ENCODE measurements around the gene GLDN. TPM values are rescaled to one million over a fixed set of nuclear protein-coding genes. Genes with fewer than 3 reads are reported as not detected.

GLDN gene
- total RNA-seq, 1 experiment from 2014 or later = 0.77 TPM

DNA sequence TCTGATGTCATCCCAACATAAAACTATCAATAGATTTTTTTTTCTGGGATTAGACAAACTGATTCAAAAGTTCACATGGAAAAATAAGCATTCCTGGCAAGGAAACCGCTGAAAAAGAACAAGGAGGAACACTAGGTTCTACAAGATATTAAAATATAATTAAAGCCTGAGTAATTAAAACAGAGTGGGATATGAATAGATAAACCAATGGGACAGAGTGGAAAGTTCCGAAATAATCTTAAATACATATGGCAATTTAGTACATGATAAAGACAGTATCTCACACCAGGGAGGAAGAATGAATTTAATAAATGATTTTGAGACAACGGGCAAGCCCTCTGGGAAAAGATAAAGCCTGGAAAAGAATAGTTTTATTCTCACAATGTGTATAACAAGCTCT is 4.7 kb downstream of the GLDN start (continued):
- TF ChIP-seq TEAD1 (CRISPR knock-in tag; IDR thresholded peaks at IDR 0.05) = no peak
- TF ChIP-seq, protein P1, sequence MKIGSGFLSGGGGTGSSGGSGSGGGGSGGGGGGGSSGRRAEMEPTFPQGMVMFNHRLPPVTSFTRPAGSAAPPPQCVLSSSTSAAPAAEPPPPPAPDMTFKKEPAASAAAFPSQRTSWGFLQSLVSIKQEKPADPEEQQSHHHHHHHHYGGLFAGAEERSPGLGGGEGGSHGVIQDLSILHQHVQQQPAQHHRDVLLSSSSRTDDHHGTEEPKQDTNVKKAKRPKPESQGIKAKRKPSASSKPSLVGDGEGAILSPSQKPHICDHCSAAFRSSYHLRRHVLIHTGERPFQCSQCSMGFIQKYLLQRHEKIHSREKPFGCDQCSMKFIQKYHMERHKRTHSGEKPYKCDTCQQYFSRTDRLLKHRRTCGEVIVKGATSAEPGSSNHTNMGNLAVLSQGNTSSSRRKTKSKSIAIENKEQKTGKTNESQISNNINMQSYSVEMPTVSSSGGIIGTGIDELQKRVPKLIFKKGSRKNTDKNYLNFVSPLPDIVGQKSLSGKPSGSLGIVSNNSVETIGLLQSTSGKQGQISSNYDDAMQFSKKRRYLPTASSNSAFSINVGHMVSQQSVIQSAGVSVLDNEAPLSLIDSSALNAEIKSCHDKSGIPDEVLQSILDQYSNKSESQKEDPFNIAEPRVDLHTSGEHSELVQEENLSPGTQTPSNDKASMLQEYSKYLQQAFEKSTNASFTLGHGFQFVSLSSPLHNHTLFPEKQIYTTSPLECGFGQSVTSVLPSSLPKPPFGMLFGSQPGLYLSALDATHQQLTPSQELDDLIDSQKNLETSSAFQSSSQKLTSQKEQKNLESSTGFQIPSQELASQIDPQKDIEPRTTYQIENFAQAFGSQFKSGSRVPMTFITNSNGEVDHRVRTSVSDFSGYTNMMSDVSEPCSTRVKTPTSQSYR (CRISPR knock-in tag; IDR thresholded peaks at IDR 0.05) = no peak

DNA sequence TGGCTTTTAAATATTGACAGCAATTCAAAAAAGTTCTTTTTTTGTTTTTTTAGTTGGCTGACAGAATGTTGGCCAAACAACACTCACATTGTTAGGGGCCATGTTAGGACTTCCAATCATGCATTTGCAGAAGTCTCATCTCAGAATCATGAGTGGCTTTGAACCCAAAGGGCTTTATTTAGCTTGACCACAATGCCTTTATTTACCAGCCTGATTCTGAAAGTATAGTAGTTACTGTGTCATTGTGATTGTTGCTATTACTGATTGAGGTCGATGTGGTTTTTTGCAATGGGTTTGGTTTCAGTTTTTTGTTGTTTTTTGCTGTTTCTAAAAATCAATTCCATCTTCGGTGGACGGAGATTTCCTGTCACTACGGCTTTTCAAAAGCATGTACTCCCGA is 7.2 kb downstream of the GLDN start:
- Mint-ChIP-seq H3K27me3 (ENCODE audit: low read depth) (peaks cover 15% of the 10 kb centered on the region), H3K4me1 (0 out of 2 replicates have a peak, but pooled peaks cover 2% of the 10 kb centered on the region), H3K36me3 (no peaks in the 10 kb centered on the region), H3K27ac (no peak overlapping the region), H3K4me3 (no peak overlapping the region), H3K9me3 (no peaks in the 10 kb centered on the region)
- DNase-seq (ENCODE audit: low spot score) (no peak), ATAC-seq (no peak)
- no peak for TF ChIP-seq CTCF (IDR thresholded peaks at IDR 0.05)
- no peak for TF ChIP-seq KAT7 (CRISPR knock-in tag; IDR thresholded peaks at IDR 0.05; ENCODE audit: borderline replicate concordance)
- no peak for TF ChIP-seq ZMAT4 (CRISPR knock-in tag; IDR thresholded peaks at IDR 0.05)
- no peak for TF ChIP-seq ELF4 (CRISPR knock-in tag; IDR thresholded peaks at IDR 0.05; ENCODE audit: low read depth)
- TF ChIP-seq MYBL2 (CRISPR knock-in tag; IDR thresholded peaks at IDR 0.05) = no peak
- TF ChIP-seq ZNF121 (CRISPR knock-in tag; IDR thresholded peaks at IDR 0.05) = no peak
- CTCF ChIA-PET = no interaction called here
- POLR2A ChIA-PET = no interaction called here

GRCh38 chr15:51349156-51349844 is 7.8 kb downstream of the GLDN start:
- no peaks in the 10 kb centered on the region for H3K9me3 Mint-ChIP-seq
- DNase-seq (ENCODE audit: low spot score) (no peak), ATAC-seq (no peak)
- POLR2A ChIA-PET = no interaction called here
- H3K27me3 Mint-ChIP-seq (ENCODE audit: low read depth) = peaks cover 9% of the 10 kb centered on the region
- 0 out of 2 replicates have a peak, but pooled peaks cover 2% of the 10 kb centered on the region for H3K4me1 Mint-ChIP-seq
- no peaks in the 10 kb centered on the region for H3K36me3 Mint-ChIP-seq
- no peak overlapping the region for H3K27ac Mint-ChIP-seq
- TF ChIP-seq, protein P2, sequence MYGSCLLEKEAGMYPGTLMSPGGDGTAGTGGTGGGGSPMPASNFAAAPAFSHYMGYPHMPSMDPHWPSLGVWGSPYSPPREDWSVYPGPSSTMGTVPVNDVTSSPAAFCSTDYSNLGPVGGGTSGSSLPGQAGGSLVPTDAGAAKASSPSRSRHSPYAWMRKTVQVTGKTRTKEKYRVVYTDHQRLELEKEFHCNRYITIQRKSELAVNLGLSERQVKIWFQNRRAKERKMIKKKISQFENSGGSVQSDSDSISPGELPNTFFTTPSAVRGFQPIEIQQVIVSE (CRISPR knock-in tag; IDR thresholded peaks at IDR 0.05; ENCODE audit: borderline replicate concordance) = no peak
- TF ChIP-seq MYBL2 (CRISPR knock-in tag; IDR thresholded peaks at IDR 0.05) (no peak), CREM (CRISPR knock-in tag; IDR thresholded peaks at IDR 0.05) (no peak), E2F5 (CRISPR knock-in tag; IDR thresholded peaks at IDR 0.05) (no peak), PRRX2 (CRISPR knock-in tag; IDR thresholded peaks at IDR 0.05) (no peak)
- TF ChIP-seq, protein P1 (CRISPR knock-in tag; IDR thresholded peaks at IDR 0.05) = no peak
- CTCF ChIA-PET = no interaction called here
- H3K4me3 Mint-ChIP-seq = no peak overlapping the region

Data from WTC11 (cell line).